Mesenchymal stem cell (in vitro differentiated cells and primary cell): ENCODE results near the gene PLXNB3.

ENCODE experiments used
- DNase-seq: peaks from one replicate; pipeline ENCODE4 v3.0.0-alpha.2; 2013
- H2AFZ ChIP-seq: one replicate; pipeline ENCODE4 v1.6.1; 2013; ENCODE audit warnings: low read depth, mild to moderate bottlenecking, control low read depth, inconsistent platforms, low read length, moderate library complexity
- H2AK5ac ChIP-seq: 2 replicates; pipeline ENCODE4 v1.6.1; 2013; ENCODE audit warnings: low read length, moderate library complexity, mild to moderate bottlenecking, inconsistent platforms; ENCODE audit not compliant: severe bottlenecking
- H2BK120ac ChIP-seq: one replicate; pipeline ENCODE4 v1.6.1; 2013; ENCODE audit warnings: low read depth, mild to moderate bottlenecking, inconsistent platforms, low read length, moderate library complexity
- H2BK12ac ChIP-seq, 2 experiments: one replicate each; pipeline ENCODE4 v1.6.1; 2013; ENCODE audit warnings: inconsistent platforms in 2 of 2, low read length in 2 of 2, mild to moderate bottlenecking in 2 of 2, moderate library complexity in 2 of 2, control low read depth in 1 of 2
- H2BK15ac ChIP-seq: one replicate; pipeline ENCODE4 v1.6.1; 2013; ENCODE audit warnings: mild to moderate bottlenecking, low read depth, inconsistent platforms; ENCODE audit not compliant: poor library complexity, severe bottlenecking
- H2BK5ac ChIP-seq: 2 replicates; pipeline ENCODE4 v1.6.1; 2013; ENCODE audit warnings: low read depth, mild to moderate bottlenecking, low read length, control low read depth, inconsistent platforms; ENCODE audit not compliant: poor library complexity, severe bottlenecking
- H3K14ac ChIP-seq, 2 experiments: one replicate each; pipeline ENCODE4 v1.6.1; 2013; ENCODE audit warnings: inconsistent platforms in 2 of 2, low read length in 2 of 2, control low read depth in 1 of 2, mild to moderate bottlenecking in 1 of 2, moderate library complexity in 1 of 2
- H3K18ac ChIP-seq, 2 experiments: one replicate each; pipeline ENCODE4 v1.6.1; 2013; ENCODE audit warnings: inconsistent platforms in 2 of 2, low read length in 2 of 2, control low read depth in 1 of 2, low read depth in 1 of 2, mild to moderate bottlenecking in 1 of 2
- H3K23ac ChIP-seq, 2 experiments: one replicate each; pipeline ENCODE4 v1.6.1; 2013; ENCODE audit warnings: inconsistent platforms in 2 of 2, low read length in 2 of 2, mild to moderate bottlenecking in 2 of 2, moderate library complexity in 2 of 2, control low read depth in 1 of 2
- H3K27ac ChIP-seq: 2 replicates; pipeline ENCODE4 v1.5.1; 2013; ENCODE audit warnings: mild to moderate bottlenecking, moderate library complexity, low read length, control low read depth, inconsistent platforms; ENCODE audit not compliant: poor library complexity, severe bottlenecking
- H3K27me3 ChIP-seq, 2 experiments: 2 replicates each; pipeline versions ENCODE4 v1.6.1 to v1.7.0; 2013; ENCODE audit warnings: low read length in 2 of 2, mild to moderate bottlenecking in 2 of 2, moderate library complexity in 2 of 2, control low read depth in 1 of 2, inconsistent platforms in 1 of 2; ENCODE audit not compliant: control insufficient read depth in 1 of 2, insufficient read depth in 1 of 2
- H3K36me3 ChIP-seq, 2 experiments: 2 replicates each; pipeline versions ENCODE4 v1.6.1 to v1.7.0; 2013; ENCODE audit warnings: low read length in 2 of 2, control low read depth in 1 of 2, inconsistent platforms in 1 of 2, low read depth in 1 of 2, mild to moderate bottlenecking in 1 of 2; ENCODE audit not compliant: insufficient read depth in 2 of 2, control insufficient read depth in 1 of 2
- H3K4ac ChIP-seq, 2 experiments: one replicate each; pipeline ENCODE4 v1.6.1; 2013; ENCODE audit warnings: inconsistent platforms in 2 of 2, low read length in 2 of 2, mild to moderate bottlenecking in 2 of 2, moderate library complexity in 2 of 2, control low read depth in 1 of 2, low read depth in 1 of 2
- H3K4me1 ChIP-seq: 2 replicates; pipeline ENCODE4 v1.6.1; 2013; ENCODE audit warnings: low read depth, low read length, control low read depth; ENCODE audit not compliant: control insufficient read depth, insufficient read depth
- H3K4me2 ChIP-seq: 2 replicates; pipeline ENCODE4 v1.6.1; 2013; ENCODE audit warnings: low read length, mild to moderate bottlenecking, inconsistent platforms; ENCODE audit not compliant: poor library complexity, severe bottlenecking
- H3K4me3 ChIP-seq, 2 experiments: 2 replicates each; pipeline versions ENCODE4 v1.5.1 to v1.7.0; 2013; ENCODE audit warnings: low read length in 2 of 2, mild to moderate bottlenecking in 2 of 2, control low read depth in 1 of 2, low read depth in 1 of 2; ENCODE audit not compliant: insufficient read depth in 1 of 2
- H3K79me1 ChIP-seq: replicated peaks from 2 replicates; pipeline ENCODE4 v1.6.1; 2013; ENCODE audit warnings: mild to moderate bottlenecking, control low read depth, low read length, inconsistent platforms; ENCODE audit not compliant: poor library complexity, severe bottlenecking
- H3K9ac ChIP-seq: 2 replicates; pipeline ENCODE4 v1.7.0; 2013; ENCODE audit warnings: mild to moderate bottlenecking, low read length, moderate library complexity
- H3K9me3 ChIP-seq: 2 replicates; pipeline ENCODE4 v1.7.0; 2013; ENCODE audit warnings: mild to moderate bottlenecking, low read length; ENCODE audit not compliant: control insufficient read depth
- H4K8ac ChIP-seq: one replicate; pipeline ENCODE4 v1.6.1; 2013; ENCODE audit warnings: inconsistent platforms, mild to moderate bottlenecking, low read length, moderate library complexity
- H4K91ac ChIP-seq: one replicate; pipeline ENCODE4 v1.6.1; 2013; ENCODE audit warnings: mild to moderate bottlenecking, low read length, inconsistent platforms
- WGBS: methylation state at CpG from one replicate; pipeline ENCODE4 v1.1.7; 2013; ENCODE audit warnings: mixed read lengths; 5-methylcytosine and 5-hydroxymethylcytosine counted together

PLXNB3 gene

DNA sequence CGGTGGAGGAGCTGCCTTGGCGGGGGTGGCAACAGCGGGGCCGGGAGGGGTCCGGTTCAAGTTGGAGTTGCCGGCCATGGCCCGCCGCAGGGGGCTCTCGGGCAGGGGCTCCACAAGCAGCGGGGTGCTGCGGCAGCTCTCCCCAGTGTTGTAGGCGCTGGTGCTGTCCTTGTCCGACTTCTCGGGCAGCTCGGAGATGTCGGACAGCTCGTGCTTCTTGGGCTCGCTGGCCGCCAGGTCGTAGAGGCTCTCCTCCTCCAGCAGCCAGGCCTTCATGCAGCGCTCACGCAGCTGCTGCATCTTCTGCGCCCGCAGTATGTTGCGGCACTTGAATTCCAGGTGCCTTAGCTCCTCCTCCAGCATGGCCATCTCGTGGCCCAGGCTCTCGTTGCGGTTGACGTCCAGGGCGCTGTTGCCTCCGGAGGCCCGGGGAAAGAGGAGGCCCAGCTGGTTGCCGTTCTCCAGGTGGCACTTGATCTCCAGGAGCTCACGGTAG lies 40.1 kb downstream of the PLXNB3 start:
- Histone ChIP-seq H2AFZ (no peak overlapping the region), H3K36me3 (peaks cover 2 to 4% of the 10 kb centered on the region in 2 experiments), H3K27me3 (peaks cover 0 to 23% of the 10 kb centered on the region in 2 experiments), H4K8ac (no peak overlapping the region), H3K79me1 (no peaks in the 10 kb centered on the region), H3K9me3 (peaks cover 3% of the 10 kb centered on the region), H2BK12ac (no peak overlapping the region), H2AK5ac (no peak overlapping the region), H3K23ac (no peak overlapping the region), H2BK5ac (no peak overlapping the region), H3K14ac (no peak overlapping the region), H3K4me2 (no peak overlapping the region), H3K18ac (no peak overlapping the region), H2BK15ac (no peak overlapping the region), H3K9ac (no peak overlapping the region), H4K91ac (no peak overlapping the region), H3K4me3 (no peak overlapping the region), H3K27ac (no peak overlapping the region), H3K4me1 (peaks cover 1% of the 10 kb centered on the region), H2BK120ac (no peak overlapping the region), H3K4ac (no peak overlapping the region)
- DNase-seq: no peak
- 95% methylated on average over 34 of the region's 34 CpGs for WGBS

DNA sequence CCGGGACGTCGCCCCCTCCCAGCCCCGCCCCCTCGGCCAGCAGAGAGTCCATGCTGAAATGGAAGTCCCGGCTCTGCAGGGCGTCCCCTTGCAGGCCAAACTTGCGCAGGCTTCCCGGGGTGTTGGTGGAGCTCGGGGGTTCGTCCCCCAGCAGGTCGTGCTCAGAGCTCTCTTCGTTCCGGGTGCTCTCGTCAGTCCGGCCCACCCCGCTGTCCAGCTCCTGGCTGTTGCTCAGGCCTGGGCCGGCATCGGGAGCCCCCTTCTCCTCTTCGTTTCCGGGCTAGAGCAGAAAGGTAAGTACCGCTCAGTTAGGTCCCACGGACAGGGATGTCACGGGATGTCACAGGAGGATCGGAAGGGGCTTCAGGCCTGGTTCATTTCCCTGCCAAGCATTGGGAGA lies 40.6 kb downstream of the PLXNB3 start:
- H3K18ac ChIP-seq: no peak overlapping the region
- H3K9me3 ChIP-seq: no peaks in the 10 kb centered on the region
- H4K8ac ChIP-seq: no peak overlapping the region
- H3K36me3 ChIP-seq: no peaks in the 10 kb centered on the region
- no peak overlapping the region for H4K91ac ChIP-seq
- no peak overlapping the region for H2BK12ac ChIP-seq
- H3K27ac ChIP-seq: no peak overlapping the region
- no peak overlapping the region for H2BK120ac ChIP-seq
- H3K4me3 ChIP-seq: no peak overlapping the region
- H3K79me1 ChIP-seq: no peaks in the 10 kb centered on the region
- no peak overlapping the region for H3K14ac ChIP-seq
- peaks cover 1% of the 10 kb centered on the region for H3K4me1 ChIP-seq
- H2AFZ ChIP-seq: no peak overlapping the region
- H2BK15ac ChIP-seq: no peak overlapping the region
- H3K4ac ChIP-seq: no peak overlapping the region
- H2BK5ac ChIP-seq: no peak overlapping the region
- H2AK5ac ChIP-seq: no peak overlapping the region
- DNase-seq: no peak
- no peak overlapping the region for H3K9ac ChIP-seq
- peaks cover 0 to 23% of the 10 kb centered on the region in 2 experiments for H3K27me3 ChIP-seq
- no peak overlapping the region for H3K4me2 ChIP-seq
- 94% methylated on average over 25 of the region's 25 CpGs for WGBS
- no peak overlapping the region for H3K23ac ChIP-seq

DNA sequence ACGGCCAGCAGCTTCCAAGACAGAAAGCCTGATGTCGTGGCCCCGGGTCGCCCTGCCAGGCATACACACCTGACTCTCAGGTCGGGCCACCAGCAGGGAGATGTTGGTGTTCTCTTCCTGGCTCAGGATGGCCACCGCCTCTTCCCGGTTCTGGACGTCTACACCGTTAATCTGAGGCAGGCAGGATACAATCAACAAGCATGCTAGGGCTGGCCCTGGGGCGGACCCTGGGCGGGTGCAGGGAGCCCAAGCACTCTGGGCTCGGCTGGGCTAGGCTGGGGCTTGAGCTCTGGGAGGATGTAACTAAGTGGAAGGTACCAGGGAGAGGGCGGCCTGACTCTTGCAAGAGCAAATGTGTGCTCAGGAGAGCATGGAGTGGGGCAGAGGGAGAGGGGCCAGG lies 41.4 kb downstream of the PLXNB3 start:
- no peak overlapping the region for H3K23ac ChIP-seq

DNA sequence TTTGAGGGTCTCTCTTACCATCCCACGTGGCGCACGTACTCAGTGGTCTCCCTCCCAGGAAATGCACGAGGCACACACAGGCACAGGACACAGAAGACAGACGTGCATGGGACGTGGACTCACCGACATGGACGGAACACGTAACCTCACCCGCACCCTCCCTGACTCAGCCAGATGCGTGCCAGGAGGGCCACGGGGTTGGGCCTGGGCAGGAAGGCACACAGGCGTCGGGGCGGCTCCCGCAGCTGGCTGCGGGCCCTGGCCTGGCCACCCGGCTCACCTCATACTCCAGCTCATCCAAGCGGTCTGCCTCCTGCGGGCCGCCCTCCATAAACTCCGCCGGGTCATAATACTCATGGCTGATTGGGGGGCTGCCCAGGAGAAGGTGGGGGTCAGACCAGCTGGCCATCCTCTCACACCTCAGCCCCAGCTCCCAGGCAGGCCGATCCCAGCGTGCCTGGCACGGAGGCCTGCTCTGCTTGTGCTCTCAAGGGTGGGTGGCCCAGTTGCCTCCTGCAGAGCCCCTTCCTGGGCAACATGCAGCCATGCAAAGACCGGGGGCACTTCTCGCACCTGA lies 43.0 kb downstream of the PLXNB3 start:
- no peak overlapping the region for H3K9ac ChIP-seq
- H3K4me3 ChIP-seq: no peak overlapping the region
- no peak overlapping the region for H3K18ac ChIP-seq
- H3K4me2 ChIP-seq: no peak overlapping the region
- no peak overlapping the region for H3K4ac ChIP-seq
- H2BK12ac ChIP-seq: no peak overlapping the region
- H3K23ac ChIP-seq: no peak overlapping the region
- WGBS: 98% methylated on average over 15 of the region's 28 CpGs
- no peak for DNase-seq
- H3K27me3 ChIP-seq: peaks cover 2 to 38% of the 10 kb centered on the region in 2 experiments
- H3K27ac ChIP-seq: no peak overlapping the region
- no peaks in the 10 kb centered on the region for H3K79me1 ChIP-seq
- no peak overlapping the region for H2BK120ac ChIP-seq
- H2BK15ac ChIP-seq: no peak overlapping the region
- H2AFZ ChIP-seq: no peak overlapping the region
- H3K36me3 ChIP-seq: no peaks in the 10 kb centered on the region
- no peak overlapping the region for H4K91ac ChIP-seq
- H4K8ac ChIP-seq: no peak overlapping the region
- H2AK5ac ChIP-seq: no peak overlapping the region
- no peak overlapping the region for H2BK5ac ChIP-seq
- peaks cover 6% of the 10 kb centered on the region for H3K9me3 ChIP-seq
- H3K14ac ChIP-seq: no peak overlapping the region
- no peaks in the 10 kb centered on the region for H3K4me1 ChIP-seq

More for the DNA sequence above, 41.4 kb downstream of the PLXNB3 start:
- DNase-seq: no peak
- Histone ChIP-seq H3K9me3 (no peaks in the 10 kb centered on the region), H3K4me1 (peaks cover 1% of the 10 kb centered on the region), H2AFZ (no peak overlapping the region), H2AK5ac (no peak overlapping the region), H3K4ac (no peak overlapping the region), H3K4me2 (no peak overlapping the region), H3K27me3 (peaks cover 0 to 27% of the 10 kb centered on the region in 2 experiments), H4K91ac (no peak overlapping the region), H3K36me3 (no peaks in the 10 kb centered on the region), H3K18ac (no peak overlapping the region), H2BK12ac (no peak overlapping the region), H3K4me3 (no peak overlapping the region), H3K27ac (no peak overlapping the region), H3K79me1 (no peaks in the 10 kb centered on the region), H2BK15ac (no peak overlapping the region), H3K9ac (no peak overlapping the region), H2BK5ac (no peak overlapping the region), H3K14ac (no peak overlapping the region), H4K8ac (no peak overlapping the region), H2BK120ac (no peak overlapping the region)
- WGBS: 87% methylated on average over 13 of the region's 13 CpGs
